ENCODE measurements around the gene ATXN1.

DNA sequence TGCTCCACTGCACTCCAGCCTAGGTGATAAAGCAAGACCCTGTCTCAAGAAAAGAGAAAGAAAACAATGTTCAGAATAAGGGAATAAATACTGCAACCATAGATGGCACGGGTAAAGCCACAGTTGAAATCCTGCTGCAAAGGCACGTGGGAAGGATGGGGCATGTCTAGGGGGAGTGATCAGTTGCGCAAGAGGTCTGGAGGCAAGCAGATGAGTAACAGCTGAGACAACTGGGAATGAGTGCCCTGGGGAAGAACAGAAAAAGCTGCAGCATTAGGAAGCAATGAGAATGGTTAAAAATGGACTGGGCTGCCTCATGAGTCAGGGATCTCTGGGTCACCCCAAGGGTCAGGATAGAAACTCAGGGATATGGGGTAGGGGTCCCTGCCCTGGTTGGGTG, 426.6 kb downstream of the ATXN1 start:
- TF ChIP-seq, protein P1, sequence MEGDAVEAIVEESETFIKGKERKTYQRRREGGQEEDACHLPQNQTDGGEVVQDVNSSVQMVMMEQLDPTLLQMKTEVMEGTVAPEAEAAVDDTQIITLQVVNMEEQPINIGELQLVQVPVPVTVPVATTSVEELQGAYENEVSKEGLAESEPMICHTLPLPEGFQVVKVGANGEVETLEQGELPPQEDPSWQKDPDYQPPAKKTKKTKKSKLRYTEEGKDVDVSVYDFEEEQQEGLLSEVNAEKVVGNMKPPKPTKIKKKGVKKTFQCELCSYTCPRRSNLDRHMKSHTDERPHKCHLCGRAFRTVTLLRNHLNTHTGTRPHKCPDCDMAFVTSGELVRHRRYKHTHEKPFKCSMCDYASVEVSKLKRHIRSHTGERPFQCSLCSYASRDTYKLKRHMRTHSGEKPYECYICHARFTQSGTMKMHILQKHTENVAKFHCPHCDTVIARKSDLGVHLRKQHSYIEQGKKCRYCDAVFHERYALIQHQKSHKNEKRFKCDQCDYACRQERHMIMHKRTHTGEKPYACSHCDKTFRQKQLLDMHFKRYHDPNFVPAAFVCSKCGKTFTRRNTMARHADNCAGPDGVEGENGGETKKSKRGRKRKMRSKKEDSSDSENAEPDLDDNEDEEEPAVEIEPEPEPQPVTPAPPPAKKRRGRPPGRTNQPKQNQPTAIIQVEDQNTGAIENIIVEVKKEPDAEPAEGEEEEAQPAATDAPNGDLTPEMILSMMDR (IDR thresholded peaks at IDR 0.05), result no peak
- no peak for TF ChIP-seq POLR2A (IDR thresholded peaks at IDR 0.05)
- TF ChIP-seq EP300 (IDR thresholded peaks at IDR 0.05), result peak; percentile 21 to 92
